Osteoblast (primary cell): ENCODE data around the gene RPS27. TPM values are rescaled to one million over a fixed set of nuclear protein-coding genes. Genes with fewer than 3 reads are reported as not detected.

Experiments used
- DNase-seq: peaks from one replicate; pipeline ENCODE4 v3.0.0; 2011; ENCODE audit warnings: low spot score, mixed read lengths; ENCODE audit not compliant: insufficient read length; ENCODE audit errors: missing footprints
- H2AFZ ChIP-seq: 2 replicates; pipeline ENCODE4 v1.6.0; 2011; ENCODE audit warnings: mild to moderate bottlenecking, low read length
- H3K27ac ChIP-seq: 2 replicates; pipeline ENCODE4 v1.5.1; 2011; ENCODE audit warnings: mild to moderate bottlenecking, low read depth, low read length, moderate library complexity
- H3K27me3 ChIP-seq: 2 replicates; pipeline ENCODE4 v1.6.0; 2012; ENCODE audit warnings: mild to moderate bottlenecking, control low read depth, inconsistent platforms, low read length, moderate library complexity; ENCODE audit not compliant: insufficient read depth
- H3K36me3 ChIP-seq: 2 replicates; pipeline ENCODE4 v1.5.1; 2011; ENCODE audit warnings: mild to moderate bottlenecking, low read length, control low read depth, moderate library complexity; ENCODE audit not compliant: insufficient read depth
- H3K4me1 ChIP-seq: 2 replicates; pipeline ENCODE4 v1.5.1; 2011; ENCODE audit warnings: mild to moderate bottlenecking, low read length, control low read depth, moderate library complexity; ENCODE audit not compliant: insufficient read depth
- H3K4me2 ChIP-seq: 2 replicates; pipeline ENCODE4 v1.6.0; 2011; ENCODE audit warnings: mild to moderate bottlenecking, low read length; ENCODE audit not compliant: insufficient read depth
- H3K4me3 ChIP-seq: fragments of 200-600 bp; sonication (generic); 3 replicates; pipeline ENCODE4 v1.5.1; 2012; ENCODE audit warnings: mild to moderate bottlenecking, low read length, inconsistent platforms; ENCODE audit not compliant: insufficient read depth
- H3K79me2 ChIP-seq: 2 replicates; pipeline ENCODE4 v1.6.0; 2012; ENCODE audit warnings: mild to moderate bottlenecking, low read length, control low read depth, inconsistent platforms; ENCODE audit not compliant: insufficient read depth
- H3K9me3 ChIP-seq: 2 replicates; pipeline ENCODE4 v1.5.1; 2011; ENCODE audit warnings: low read depth, low read length, control low read depth
- H4K20me1 ChIP-seq: 2 replicates; pipeline ENCODE4 v1.6.0; 2012; ENCODE audit warnings: mild to moderate bottlenecking, low read length, control low read depth; ENCODE audit not compliant: insufficient read depth
- CTCF ChIP-seq: IDR thresholded peaks from 2 replicates; pipeline ENCODE4 v1.5.1; 2011; ENCODE audit warnings: mild to moderate bottlenecking, low read depth, low read length, moderate library complexity; ENCODE audit errors: extremely low read depth
- total RNA-seq: library from RNA; depleted of rRNA; stranded (reverse); fragments of >200 nt; gene quantifications from 2 replicates; pipeline ENCODE4 v1.2.3, GENCODE V29; 2012

RPS27 gene
- 1,441 and 1,685 TPM in 2 replicates for total RNA-seq

- TF ChIP-seq CTCF: no peak
- H4K20me1 ChIP-seq: peaks cover 10% of the 10 kb centered on the region
- peaks cover 22% of the 10 kb centered on the region for H3K4me1 ChIP-seq
- no peaks in the 10 kb centered on the region for H3K27me3 ChIP-seq
- H3K9me3 ChIP-seq: no peaks in the 10 kb centered on the region
- H3K36me3 ChIP-seq: peaks cover 26% of the 10 kb centered on the region
- peak within 1 kb of the TSS; percentile 96 for H3K4me3 ChIP-seq
- H2AFZ ChIP-seq: peak within 1 kb of the TSS; percentile 97
- peak; percentile 98 for DNase-seq
- peaks cover 21% of the 10 kb centered on the region for H3K79me2 ChIP-seq
- peak within 1 kb of the TSS; percentile 83 for H3K4me2 ChIP-seq
- H3K27ac ChIP-seq: peak within 1 kb of the TSS; percentile 99
Measured at GRCh38 chr1:153990468-153991150, at the start of gene RPS27. Gene RPS27, plus strand, starts transcription at chr1:153990762. Its CDS starts 35 bp downstream, at chr1:153990797.

GRCh38 chr1:153941826-153942725 is 48.5 kb upstream of the RPS27 start:
- DNase-seq: peak; percentile 79
- Histone ChIP-seq H2AFZ (no peak overlapping the region), H3K27ac (no peak overlapping the region), H3K36me3 (peaks cover 29% of the 10 kb centered on the region), H3K4me2 (no peak overlapping the region), H3K27me3 (no peaks in the 10 kb centered on the region), H4K20me1 (no peaks in the 10 kb centered on the region), H3K4me1 (peaks cover 11% of the 10 kb centered on the region), H3K4me3 (no peak overlapping the region), H3K79me2 (peaks cover 29% of the 10 kb centered on the region), H3K9me3 (no peaks in the 10 kb centered on the region)
- no peak for TF ChIP-seq CTCF

GRCh38 chr1:153942766-153943549 is 47.6 kb upstream of the RPS27 start:
- Histone ChIP-seq H3K4me2 (no peak overlapping the region), H3K27ac (no peak overlapping the region), H3K4me1 (peaks cover 12% of the 10 kb centered on the region), H3K4me3 (no peak overlapping the region), H4K20me1 (no peaks in the 10 kb centered on the region), H3K36me3 (peaks cover 21% of the 10 kb centered on the region), H2AFZ (no peak overlapping the region), H3K27me3 (no peaks in the 10 kb centered on the region), H3K9me3 (no peaks in the 10 kb centered on the region), H3K79me2 (peaks cover 29% of the 10 kb centered on the region)
- peak; percentile 68 for DNase-seq
- no peak for TF ChIP-seq CTCF
